ENCODE results near the gene EPN2.

The EPN2 gene

DNA sequence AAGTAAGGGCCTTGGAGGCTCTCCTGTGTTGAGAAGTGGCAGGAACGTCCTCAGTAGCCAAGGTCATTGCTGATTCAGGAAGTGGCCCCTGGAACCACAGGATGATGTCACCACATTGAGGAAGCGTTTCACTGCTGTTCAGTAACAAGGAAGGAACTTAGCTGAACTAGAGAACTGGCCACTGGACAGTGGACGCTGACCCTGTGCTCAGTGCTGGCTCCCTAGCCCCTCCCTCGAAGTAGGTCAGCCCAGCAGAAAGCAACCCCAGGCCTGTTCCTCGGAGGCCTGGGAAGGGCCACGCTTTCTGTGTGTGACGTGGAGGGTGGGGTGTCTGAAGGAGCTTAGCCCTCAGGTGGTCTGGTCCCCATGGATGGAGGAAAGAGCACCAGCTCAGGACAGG lies 67.0 kb downstream of the EPN2 start:
- Histone ChIP-seq H3K4me1 (peaks cover 55% of the 10 kb centered on the region), H3K9ac (no peak overlapping the region), H3K79me2 (peaks cover 28% of the 10 kb centered on the region), H3K36me3 (ENCODE audit: control insufficient read depth, insufficient read depth, low read length) (no peaks in the 10 kb centered on the region), H3K4me3 (ENCODE audit: low read depth, low read length) (no peak overlapping the region), H2AFZ (peak overlapping the region; percentile 13), H3K9me3 (ENCODE audit: control insufficient read depth, low read length) (no peaks in the 10 kb centered on the region), H3K27ac (peak overlapping the region; percentile 95), H3K27me3 (ENCODE audit: control insufficient read depth, insufficient read depth, low read length) (no peaks in the 10 kb centered on the region), H3K4me2 (ENCODE audit: low read length) (no peak overlapping the region)
- TF ChIP-seq, protein P1, sequence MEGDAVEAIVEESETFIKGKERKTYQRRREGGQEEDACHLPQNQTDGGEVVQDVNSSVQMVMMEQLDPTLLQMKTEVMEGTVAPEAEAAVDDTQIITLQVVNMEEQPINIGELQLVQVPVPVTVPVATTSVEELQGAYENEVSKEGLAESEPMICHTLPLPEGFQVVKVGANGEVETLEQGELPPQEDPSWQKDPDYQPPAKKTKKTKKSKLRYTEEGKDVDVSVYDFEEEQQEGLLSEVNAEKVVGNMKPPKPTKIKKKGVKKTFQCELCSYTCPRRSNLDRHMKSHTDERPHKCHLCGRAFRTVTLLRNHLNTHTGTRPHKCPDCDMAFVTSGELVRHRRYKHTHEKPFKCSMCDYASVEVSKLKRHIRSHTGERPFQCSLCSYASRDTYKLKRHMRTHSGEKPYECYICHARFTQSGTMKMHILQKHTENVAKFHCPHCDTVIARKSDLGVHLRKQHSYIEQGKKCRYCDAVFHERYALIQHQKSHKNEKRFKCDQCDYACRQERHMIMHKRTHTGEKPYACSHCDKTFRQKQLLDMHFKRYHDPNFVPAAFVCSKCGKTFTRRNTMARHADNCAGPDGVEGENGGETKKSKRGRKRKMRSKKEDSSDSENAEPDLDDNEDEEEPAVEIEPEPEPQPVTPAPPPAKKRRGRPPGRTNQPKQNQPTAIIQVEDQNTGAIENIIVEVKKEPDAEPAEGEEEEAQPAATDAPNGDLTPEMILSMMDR (IDR thresholded peaks at IDR 0.05): no peak

DNA sequence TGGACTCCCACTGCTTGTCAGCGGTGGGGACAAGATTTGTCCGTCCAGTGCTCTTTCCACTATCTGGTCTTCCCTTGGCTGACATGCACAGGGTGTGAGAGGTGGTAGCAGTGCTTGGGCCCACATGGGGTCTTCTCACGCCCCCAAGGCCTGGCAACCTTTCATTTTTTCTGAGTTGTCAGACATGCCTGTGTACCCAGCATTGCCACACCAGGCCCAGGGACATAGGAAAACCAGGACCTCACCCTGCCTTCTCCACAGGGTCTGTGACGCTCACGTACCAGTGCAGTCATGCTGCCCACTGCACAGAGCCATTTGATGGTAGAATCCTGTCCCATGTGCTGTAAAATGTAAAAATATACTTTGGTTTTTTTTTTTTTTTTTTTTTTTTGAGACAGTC lies 67.6 kb downstream of the EPN2 start:
- H3K4me1 ChIP-seq: peaks cover 50% of the 10 kb centered on the region
- H3K4me3 ChIP-seq (ENCODE audit: low read depth, low read length): no peak overlapping the region
- H3K36me3 ChIP-seq (ENCODE audit: control insufficient read depth, insufficient read depth, low read length): no peaks in the 10 kb centered on the region
- no peaks in the 10 kb centered on the region for H3K27me3 ChIP-seq (ENCODE audit: control insufficient read depth, insufficient read depth, low read length)
- H3K27ac ChIP-seq: peak overlapping the region; percentile 95
- H3K9me3 ChIP-seq (ENCODE audit: control insufficient read depth, low read length): no peaks in the 10 kb centered on the region
- TF ChIP-seq, protein P1 (IDR thresholded peaks at IDR 0.05): no peak
- no peak overlapping the region for H3K9ac ChIP-seq
- H2AFZ ChIP-seq: no peak overlapping the region
- H3K79me2 ChIP-seq: peaks cover 28% of the 10 kb centered on the region
- no peak overlapping the region for H3K4me2 ChIP-seq (ENCODE audit: low read length)

DNA sequence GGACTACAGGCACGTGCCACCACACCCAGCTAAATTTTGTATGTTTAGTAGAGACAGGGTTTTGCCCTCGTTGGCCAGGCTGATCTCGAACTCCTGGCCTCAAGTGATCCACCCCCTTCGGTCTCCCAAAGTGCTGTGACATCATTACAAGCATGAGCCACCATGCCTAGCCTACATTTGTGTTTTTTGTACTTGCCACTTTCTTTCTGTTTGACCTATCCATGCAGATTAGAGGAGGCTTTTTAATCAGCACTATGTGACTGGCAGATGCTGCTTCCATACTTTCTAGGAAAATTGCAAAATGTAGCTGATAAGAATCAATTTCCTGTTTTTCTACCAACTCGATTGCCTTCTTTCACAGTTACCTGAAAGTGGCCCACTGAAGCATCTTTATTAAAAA lies 68.1 kb downstream of the EPN2 start:
- H3K27me3 ChIP-seq (ENCODE audit: control insufficient read depth, insufficient read depth, low read length): no peaks in the 10 kb centered on the region
- no peak overlapping the region for H3K4me2 ChIP-seq (ENCODE audit: low read length)
- no peaks in the 10 kb centered on the region for H3K36me3 ChIP-seq (ENCODE audit: control insufficient read depth, insufficient read depth, low read length)
- peak overlapping the region; percentile 95 for H3K27ac ChIP-seq
- TF ChIP-seq, protein P1 (IDR thresholded peaks at IDR 0.05): no peak
- peaks cover 26% of the 10 kb centered on the region for H3K79me2 ChIP-seq
- no peak overlapping the region for H3K4me3 ChIP-seq (ENCODE audit: low read depth, low read length)
- H3K9ac ChIP-seq: no peak overlapping the region
- peaks cover 45% of the 10 kb centered on the region for H3K4me1 ChIP-seq
- H3K9me3 ChIP-seq (ENCODE audit: control insufficient read depth, low read length): no peaks in the 10 kb centered on the region
- H2AFZ ChIP-seq: no peak overlapping the region

GRCh38 chr17:19305761-19306159 lies 68.6 kb downstream of the EPN2 start:
- Histone ChIP-seq H3K4me1 (peaks cover 45% of the 10 kb centered on the region), H3K27me3 (ENCODE audit: control insufficient read depth, insufficient read depth, low read length) (no peaks in the 10 kb centered on the region), H3K9ac (no peak overlapping the region)

More at GRCh38 chr17:19305761-19306159, 68.6 kb downstream of the EPN2 start:
- no peak overlapping the region for H2AFZ ChIP-seq
- H3K4me2 ChIP-seq (ENCODE audit: low read length): no peak overlapping the region
- H3K36me3 ChIP-seq (ENCODE audit: control insufficient read depth, insufficient read depth, low read length): no peaks in the 10 kb centered on the region
- no peaks in the 10 kb centered on the region for H3K9me3 ChIP-seq (ENCODE audit: control insufficient read depth, low read length)
- H3K27ac ChIP-seq: no peak overlapping the region
- TF ChIP-seq, protein P1 (IDR thresholded peaks at IDR 0.05): no peak
- peaks cover 23% of the 10 kb centered on the region for H3K79me2 ChIP-seq
- H3K4me3 ChIP-seq (ENCODE audit: low read depth, low read length): no peak overlapping the region

Data from parathyroid adenoma (tissue), 2 donors.